HG03103 (cell line): Measurements from ENCODE around the gene SIRPB1.
"Not testable (repeated sequence)": the region's sequence is repeated elsewhere in the genome, so short reads cannot be mapped to it uniquely, and the experiment has no call there.

Experiments
- ATAC-seq: cut with Tn5 transposase; IDR thresholded peaks from one replicate; pipeline ENCODE4 v1.9.1; 2021; ENCODE audit warnings: low read depth; ENCODE audit not compliant: unreplicated experiment

The SIRPB1 gene

DNA sequence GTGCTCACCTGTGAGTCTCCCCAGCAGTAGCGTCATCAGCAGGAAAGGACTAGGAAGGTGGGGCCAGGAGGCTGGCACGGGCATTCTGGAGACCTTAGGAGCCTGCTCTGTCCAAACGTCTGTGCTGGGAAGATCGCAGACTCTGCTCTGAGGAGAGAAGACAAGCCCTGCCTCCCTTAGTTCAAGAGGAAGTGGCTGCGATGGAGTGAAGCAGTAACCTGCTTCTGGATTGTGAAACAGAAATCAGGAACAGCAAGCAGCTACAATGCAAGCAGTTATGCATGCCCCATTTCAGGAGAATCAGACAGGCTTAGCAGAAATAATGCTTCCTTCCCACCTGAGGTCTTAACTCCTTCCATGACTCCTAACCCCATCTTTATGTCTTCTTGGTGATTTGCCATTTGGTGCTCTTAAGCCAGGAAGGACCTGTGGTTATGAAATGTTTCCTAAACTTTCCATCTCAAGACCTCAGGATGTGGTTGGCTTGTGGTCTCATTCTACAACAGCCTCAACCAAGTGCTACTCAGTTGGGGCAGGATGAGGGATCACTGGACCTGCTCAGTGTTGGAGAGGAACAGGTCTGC, at the start of gene SIRPB1:
Gene SIRPB1 (minus strand): TSS at position 149 of the 584 bp plus-strand sequence. CDS start 65 bp downstream, at position 84.
- ATAC-seq, result no peak

DNA sequence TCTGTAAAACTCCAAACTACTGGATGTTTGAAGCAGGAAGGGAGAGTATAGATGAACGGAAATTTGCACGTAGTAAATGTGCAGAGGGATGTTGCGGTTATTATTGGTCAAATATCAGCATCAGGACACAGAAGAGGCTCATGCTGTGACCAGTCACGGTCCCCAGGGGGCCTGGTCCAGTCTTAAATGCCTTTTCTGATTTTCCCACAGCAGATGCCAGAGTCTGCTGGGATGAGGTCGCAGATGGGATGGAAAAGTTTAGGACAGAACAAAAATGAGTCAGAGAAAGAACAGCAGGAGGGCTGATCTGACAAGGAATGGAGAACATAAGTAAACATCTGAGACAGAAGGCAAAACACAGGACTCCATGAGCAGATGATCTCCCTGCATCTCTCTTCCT, 49.5 kb upstream of the SIRPB1 start:
- no peak for ATAC-seq

DNA sequence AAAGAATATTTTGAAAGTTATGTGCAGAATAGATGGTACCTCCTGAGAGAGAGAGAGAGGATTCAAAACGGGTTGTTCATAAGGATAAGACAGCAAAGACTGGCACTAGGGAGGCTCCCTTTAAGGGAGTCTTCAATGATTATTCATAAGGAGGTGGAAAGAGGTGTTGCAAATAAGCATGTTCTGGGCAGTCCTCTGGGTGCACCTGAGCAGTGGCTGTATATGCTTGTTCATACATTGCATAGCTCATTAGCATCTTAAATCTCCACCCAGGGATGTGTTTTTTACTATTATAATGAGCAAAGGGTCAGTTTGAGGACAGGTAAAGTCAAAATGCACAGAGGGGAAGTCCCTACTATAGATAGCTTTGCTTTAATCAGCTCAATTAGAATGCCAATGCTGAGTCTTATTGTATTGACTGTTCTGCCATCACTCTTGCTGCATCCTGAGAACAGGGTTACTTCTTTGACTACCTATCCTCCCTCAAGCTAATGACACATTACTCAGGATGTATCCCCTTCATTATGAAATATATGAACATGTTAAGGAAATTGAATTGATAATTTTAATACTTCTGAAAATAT, 47.8 kb upstream of the SIRPB1 start:
- ATAC-seq, result no peak

DNA sequence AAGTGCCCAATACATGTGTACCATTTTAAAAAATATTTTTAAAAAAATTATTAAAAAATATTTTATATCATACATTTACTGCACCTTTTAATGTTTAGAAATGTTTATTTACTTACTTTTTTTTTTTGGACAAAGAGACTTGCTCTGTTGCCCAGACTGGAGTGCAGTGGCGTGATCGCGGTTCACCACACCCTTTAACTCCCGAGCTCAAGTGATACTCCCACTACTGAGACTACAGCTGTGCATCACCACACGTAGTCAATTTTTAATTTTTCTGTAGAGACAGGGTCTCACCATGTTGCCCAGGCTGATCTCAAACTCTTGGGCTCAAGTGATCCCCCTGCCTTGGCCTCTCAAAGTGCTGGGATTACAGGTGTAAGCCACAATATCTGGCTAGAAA, 47.0 kb upstream of the SIRPB1 start:
- ATAC-seq, result no peak

DNA sequence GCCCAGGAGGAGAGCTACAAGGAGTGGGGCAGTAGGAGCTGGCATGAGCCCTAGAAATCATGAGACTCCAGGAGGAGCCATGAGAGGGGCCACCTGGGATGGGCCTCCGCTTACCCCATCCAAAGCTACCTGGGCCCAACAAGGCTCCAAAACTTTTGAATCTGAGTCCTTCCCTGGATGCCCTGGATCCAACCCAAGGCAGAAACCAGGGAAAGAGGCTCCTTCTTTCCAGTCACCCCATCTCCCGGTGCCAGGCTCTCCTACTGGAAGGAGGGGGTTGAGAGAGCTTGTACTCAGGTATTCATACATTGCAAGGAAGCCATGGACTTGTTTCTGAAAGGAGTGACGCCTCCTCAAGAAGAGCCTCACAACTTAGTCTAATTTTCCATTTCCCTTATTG, 45.5 kb upstream of the SIRPB1 start:
- ATAC-seq, result no peak

DNA sequence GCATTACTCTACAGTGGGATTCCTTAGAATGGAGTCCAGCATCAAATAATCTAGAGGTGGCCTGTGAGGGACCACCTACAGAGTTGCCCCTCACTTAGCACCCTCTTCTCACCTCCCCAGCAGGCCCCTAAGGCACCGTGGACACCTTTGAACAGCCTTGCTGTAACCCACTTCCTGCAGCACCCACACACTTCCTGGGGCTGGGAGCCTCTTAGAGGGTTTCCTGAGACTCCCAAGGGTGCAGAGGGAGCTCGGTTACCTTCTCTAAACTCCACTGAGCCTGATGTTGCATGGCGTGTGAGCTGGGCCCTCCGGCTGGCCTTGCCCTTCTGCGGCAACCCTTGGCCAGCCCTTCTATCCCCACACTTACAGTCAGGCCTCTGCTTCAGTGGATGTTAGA, 45.1 kb upstream of the SIRPB1 start:
- no peak for ATAC-seq

DNA sequence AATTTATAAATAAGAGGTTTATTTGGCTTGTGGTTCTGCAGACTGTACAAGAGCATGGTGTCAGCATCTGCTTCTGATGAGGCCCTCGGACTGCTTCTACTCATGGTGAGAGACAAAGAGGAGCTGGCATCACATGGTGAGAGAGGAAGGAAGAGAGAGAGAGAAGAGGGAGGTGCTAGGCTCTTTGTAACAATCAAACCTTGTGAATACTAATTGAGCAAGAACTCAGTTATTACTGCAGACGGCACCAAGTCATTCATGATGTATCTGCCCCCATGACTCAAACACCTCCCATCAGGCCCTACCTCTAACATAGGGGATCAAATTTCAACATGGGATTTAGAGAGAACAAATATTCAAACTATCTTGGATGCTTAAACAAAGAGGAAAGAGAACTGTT, 44.1 kb upstream of the SIRPB1 start:
- ATAC-seq, result no peak

DNA sequence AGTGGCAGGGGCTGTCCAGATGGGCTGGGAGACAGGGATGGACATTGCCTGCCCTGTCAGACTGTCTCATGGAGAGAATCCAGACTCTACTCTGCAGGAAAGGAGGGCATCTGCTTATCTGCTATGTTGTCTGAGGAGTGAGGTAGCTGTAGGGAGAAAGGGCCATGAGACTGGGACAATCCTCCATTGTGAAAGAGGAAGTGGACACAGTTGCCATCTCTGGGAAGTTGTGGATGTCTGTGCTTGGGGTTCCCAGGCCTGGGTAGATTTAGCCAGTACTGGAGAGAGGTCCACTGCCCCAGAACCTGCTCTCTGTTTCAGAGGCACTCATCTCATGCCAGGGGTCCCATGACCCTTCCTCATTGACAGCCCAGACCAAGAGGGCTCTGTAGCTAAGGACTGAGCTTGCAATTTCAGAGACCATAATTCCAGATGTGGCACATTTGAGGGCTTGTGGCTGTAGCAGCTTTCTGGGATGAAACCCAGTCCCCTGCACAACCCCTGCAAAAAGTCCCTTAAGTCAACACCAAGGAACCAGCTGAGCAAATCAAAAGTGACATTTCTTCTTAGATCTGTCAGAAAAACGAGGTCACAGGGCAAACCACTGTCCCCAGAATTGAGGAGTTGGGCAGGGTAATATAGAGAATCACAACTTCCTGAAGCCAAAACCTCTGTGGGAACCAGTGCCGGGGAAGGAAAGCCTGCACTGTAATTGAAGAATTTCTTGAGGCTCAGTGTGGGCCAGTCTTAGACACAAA, 41.9 kb upstream of the SIRPB1 start:
- no peak for ATAC-seq

DNA sequence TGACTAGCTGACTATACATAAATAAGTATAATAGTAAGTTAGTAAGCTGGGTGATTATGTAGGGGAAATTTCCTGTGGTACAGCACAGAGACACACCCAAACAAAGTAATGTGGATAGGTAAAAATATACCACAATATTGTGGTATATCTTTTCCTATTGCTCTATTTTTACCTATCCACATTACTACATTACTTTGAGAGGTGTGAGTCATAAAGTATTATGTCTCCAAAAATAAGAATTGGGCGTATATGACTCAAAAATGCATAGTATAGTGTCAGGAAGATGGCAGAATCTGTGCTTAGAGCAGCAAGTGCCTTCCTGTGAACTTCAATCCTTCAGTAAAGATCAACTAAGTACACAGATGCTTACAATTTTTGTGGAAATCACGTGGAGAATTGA, 40.4 kb upstream of the SIRPB1 start:
- ATAC-seq, result no peak

DNA sequence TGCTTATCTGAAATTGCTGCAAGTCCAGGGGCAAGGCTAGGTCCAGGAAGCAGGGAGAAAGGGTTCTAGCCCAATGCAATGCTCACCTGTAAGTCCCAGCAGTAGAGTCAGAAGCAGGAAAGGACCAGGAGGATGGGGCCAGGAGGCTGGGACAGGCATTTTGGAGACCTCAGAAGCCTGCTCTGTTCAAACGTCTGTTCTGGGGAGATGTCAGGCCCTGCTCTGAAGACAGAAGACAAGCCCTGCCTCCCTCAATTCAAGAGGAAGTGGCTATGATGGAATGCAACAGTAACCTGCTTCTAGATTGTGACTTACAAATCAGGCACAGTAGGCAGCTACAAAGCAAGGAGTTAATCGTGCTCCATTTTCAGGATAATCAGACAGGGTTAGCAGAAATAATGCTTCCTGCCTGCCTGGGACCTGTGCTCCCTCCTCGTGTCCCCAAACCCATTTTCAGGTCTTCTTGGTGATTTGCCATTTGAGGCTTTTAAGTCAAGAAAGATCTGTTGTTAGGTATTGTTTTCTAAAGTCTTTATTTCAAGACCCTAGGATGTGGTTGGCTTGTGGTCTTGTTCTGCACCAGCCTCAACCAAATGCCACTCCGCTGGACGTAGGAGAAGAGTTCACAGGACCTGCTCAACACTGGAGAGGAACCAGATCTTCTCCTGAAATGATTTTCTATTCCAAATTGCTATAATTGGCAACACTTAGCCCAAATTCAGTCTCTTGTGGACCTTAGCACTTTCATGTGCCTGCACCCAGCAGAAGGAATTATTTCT, 37.9 kb upstream of the SIRPB1 start, which contains the start of gene SIRPG:
Gene SIRPG (minus strand): TSS at position 224 of the 779 bp plus-strand sequence. CDS start 65 bp downstream, at position 159.
- ATAC-seq, result no peak

DNA sequence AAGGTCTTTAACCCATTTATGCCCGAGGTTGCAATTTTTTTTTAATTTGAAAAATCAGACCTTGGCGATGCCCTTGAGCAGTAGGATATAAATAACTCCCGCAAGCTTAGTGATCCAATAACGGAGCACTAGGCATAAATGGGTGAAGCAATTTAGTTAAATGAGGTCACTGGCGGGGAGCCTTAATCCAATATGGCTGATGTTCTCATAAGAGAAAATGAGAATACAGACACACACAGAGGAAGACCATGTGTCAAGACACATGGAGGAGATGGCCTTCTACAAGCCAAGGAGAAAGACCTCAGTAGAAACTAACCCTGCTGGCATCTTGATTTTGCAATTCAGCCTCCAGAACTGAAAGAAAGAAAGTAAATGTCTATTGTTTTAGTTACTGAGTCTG, 37.0 kb upstream of the SIRPB1 start:
- no peak for ATAC-seq

DNA sequence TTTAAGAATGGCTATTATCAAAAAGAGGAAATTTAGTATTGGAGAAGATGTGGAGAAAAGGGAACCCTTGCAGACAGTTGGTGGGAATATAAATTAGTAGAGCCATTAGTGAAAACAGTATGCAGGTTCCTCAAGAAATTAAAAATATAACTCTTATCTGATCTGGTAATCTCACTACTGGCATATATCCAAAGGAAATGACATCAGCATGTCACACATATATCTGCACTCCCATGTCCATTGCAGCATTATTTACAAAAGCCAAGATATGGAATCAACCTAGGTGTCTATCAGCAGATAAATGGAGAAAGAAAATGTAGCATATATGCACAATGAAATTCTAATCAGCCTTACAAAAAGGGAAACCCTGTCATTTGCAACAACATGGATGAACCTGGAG, 35.2 kb upstream of the SIRPB1 start:
- no peak for ATAC-seq

DNA sequence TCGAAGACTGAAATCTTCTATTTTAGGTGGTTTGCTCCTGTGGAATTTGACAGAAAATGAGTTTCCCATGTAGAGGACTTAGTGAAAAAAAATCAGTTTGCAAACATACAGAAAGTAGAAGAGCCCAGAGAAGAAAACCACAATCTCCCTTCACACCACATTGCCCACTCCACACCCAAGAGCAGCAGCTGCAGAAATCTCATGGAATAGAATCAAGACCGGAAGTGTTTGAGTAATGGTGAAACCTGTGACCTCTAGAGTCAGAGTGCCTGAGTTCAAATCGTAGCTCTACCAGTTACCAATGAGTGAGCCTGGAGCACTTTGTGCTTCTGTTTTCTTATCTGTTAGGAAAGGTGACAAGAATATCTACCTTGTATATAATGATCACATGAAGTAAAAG, 33.2 kb upstream of the SIRPB1 start:
- ATAC-seq, result no peak

DNA sequence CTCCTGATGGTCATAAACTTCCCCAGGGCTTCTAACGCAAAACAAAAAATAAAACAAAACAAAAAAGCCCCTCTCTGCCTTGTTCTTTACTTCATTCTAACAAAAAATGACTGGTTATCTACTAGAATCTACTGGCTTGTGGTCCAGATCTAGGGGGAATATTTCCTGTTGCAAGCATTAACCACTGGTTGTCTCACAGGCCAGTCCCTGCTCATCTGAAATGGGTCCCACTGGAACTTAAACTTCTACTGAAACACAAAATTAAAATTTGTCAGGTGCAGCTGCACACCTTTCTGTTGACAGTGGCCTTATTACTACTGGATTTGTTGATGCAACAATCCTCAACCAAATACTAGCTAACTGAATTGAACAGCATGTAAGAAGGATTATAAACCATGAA, 32.3 kb upstream of the SIRPB1 start:
- no peak for ATAC-seq

DNA sequence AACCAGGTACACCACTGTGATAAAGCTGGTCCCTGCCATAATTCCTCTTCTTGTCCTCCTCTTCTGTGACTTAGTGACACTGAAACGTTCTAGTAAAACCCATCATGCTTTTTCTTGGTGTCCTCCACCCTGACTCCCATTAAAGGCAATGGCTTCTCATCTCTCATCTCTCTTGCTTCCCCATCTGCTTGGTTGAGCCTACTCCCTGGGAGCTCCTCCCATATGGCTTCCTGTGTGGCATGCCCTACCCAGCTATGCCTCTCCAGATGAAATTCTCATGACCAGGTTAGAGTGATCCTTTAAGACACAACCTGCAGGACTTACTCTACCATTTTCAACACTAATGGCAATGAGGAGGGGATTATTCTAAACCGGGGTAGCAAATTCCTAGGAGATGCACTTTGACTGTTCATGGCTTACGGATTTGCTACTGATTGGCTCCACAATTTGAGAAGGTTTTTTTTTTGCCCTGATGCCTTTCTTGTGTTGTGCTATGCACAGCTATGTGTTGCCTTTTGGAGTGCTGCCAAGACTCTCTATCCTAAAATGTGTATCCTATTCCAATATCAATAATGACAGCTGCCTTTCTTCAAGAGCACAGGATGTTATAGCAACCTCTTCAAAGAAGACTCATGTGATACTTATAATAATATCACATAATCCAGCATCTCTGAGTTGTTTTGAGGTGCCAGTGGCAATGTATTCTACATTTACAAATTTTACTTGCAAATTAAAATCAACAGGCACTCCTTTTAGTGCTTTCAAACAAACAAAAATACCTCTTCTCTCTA, 31.7 kb upstream of the SIRPB1 start:
- no peak for ATAC-seq

DNA sequence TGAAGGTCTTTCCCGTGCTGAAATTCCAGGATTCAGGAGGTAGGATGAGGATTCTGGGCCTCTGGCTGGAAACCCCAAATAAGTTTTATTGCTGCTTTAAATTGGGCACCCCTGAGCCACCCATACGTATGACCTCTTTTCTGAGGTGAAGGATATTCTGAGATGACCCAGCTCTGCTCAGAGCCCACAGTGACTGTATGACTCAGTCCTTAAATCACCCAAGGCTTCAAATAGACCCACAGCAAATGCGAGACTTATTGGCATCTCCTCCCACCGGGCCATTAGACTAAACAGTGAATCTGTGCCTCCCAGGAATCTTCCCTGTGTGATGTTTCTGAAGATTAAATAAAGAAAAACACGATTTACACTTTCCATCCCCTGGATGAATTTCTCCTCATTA, 28.3 kb upstream of the SIRPB1 start:
- ATAC-seq, result no peak

DNA sequence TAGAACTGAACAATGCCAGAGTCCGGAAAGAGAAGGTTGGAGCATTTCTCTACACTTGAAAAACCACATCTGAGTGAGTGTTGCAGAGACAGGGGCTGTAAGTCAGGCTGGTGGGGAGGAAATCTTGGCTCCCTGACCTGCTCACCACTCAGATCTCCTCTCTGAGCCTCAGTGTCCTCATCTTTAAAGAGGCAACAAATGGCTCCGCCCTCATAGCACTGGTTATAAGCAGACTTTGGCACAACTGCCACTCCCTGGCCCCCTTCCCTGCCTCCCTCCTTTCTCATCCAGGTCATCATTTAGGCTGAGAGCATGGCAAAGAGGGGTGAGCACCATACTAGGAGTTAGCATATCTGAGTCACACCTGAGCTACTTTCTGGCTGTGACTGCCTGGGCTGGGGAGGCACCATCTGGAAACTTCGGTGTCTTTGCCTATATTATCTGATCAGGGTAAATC, 27.2 kb upstream of the SIRPB1 start:
- ATAC-seq, result no peak

DNA sequence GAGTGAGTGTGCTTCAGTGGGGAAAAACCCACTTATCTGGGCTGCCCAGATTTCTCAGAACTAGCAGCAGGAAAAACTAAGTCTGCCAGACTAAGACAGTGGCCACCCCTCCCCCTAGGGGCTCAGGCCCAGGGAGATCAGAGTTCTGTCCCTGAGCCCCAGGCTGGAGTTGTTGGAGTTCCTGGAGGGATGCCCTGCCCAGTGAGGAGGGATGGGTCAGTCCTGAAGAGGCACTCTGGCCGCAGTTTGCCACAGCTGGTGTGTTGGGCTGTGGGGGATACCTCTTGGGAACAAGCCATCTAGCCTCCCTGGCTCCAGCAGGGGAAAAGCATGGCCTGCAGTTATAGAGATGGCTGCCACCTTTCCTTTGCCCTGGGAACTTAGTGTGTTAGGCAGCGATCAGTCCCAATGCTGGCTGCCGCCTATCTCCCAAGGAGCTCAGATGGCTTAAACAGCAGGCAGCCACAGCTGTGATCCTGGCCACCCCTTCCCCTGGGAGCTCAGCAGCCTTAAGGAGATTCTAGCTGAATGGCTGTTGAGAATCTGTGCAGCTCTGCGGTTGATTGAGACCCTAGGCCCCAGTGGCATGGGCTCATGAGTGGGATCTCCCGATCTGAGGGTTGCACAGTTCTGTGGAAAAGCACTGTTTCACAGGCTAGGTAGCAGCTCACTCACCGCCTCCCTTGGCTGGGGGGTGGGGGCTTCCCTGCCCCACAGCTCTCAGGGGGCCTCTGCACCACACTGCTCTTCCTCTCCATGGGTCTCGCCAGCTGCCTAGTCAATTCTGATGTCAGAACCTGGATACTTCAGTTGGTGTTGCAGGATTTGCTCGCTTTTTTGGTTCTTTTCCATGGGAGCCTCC, 24.5 kb upstream of the SIRPB1 start:
- ATAC-seq, result no peak

DNA sequence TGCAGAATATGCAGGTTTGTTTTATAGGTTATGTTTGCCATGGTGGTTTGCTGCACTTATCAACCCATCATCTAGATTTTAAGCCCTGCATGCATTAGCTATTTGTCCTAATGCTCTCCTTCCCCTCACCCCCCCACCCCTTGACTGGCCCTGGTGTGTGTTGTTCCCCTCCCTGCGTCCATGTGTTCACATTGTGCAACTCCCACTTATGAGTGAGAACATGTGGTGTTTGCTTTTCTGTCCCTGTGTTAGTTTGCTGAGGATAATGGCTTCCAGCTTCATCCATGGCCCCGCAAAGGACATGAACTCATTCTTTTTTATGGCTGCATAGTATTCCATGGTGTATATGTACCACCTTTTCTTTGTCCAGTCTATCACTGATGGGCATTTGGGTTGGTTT, 18.8 kb upstream of the SIRPB1 start:
- ATAC-seq, result not testable (repeated sequence)
